Parietal lobe (tissue), 1 donor: Measurements from ENCODE around the gene SPATA18. TPM values are rescaled to one million over a fixed set of nuclear protein-coding genes. Genes with fewer than 3 reads are reported as not detected.

Experiments
- total RNA-seq: library from RNA; depleted of rRNA; stranded (reverse); fragments of >200 nt; gene quantifications from one replicate; pipeline ENCODE4 v1.2.3, GENCODE V29; 2014

The SPATA18 gene
- total RNA-seq, result 2.8 TPM

GRCh38 chr4:52051213-52051614, at the start of gene SPATA18:
TSS of gene SPATA18 (plus strand) at chr4:52051304. CDS start at chr4:52051705, 401 bp downstream.

GRCh38 chr4:52019936-52020657, 31.0 kb upstream of the SPATA18 start, which contains the start of gene LRRC66:
TSS of gene LRRC66 (minus strand) at chr4:52020363. CDS start at chr4:52017613, 2,750 bp downstream.

GRCh38 chr4:52038103-52038912, 12.8 kb upstream of the SPATA18 start, which contains the start of gene SGCB:
TSS of gene SGCB (minus strand) at chr4:52038299. CDS start at chr4:52038259, 40 bp downstream.

Other genes starting within 250 kb of the SPATA18 start
- gene DCUN1D4, start 208.2 kb upstream of the SPATA18 start, total RNA-seq, result 111 TPM
- gene LRRC66, start 30.9 kb upstream of the SPATA18 start, total RNA-seq, result 1.9 TPM
- 70.1 TPM for gene SGCB, start 13.0 kb upstream of the SPATA18 start, total RNA-seq